Bronchus fibroblast of lung (primary cell): ENCODE results near the gene RPS19. TPM values are rescaled to one million over a fixed set of nuclear protein-coding genes. Genes with fewer than 3 reads are reported as not detected.

ENCODE experiments used
- total RNA-seq: library from RNA; depleted of rRNA; stranded (reverse); fragments of >200 nt; gene quantifications from 2 replicates; pipeline ENCODE4 v1.2.3, GENCODE V29; 2015

The RPS19 gene
- total RNA-seq, result 1,890 and 2,099 TPM in 2 replicates

GRCh38 chr19:41859618-41860418 lies at the start of gene RPS19:
RPS19 (plus strand) TSS chr19:41860255; CDS start chr19:41860775, 520 bp downstream.

GRCh38 chr19:41844601-41845000 lies 15.5 kb upstream of the RPS19 start, which contains the start of gene LYPD4:
LYPD4 (minus strand) TSS chr19:41844683; CDS start chr19:41839285, 5,398 bp downstream.

DNA sequence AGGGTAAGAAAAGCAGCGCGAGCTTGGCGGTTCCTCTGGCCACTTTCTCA lies 15.2 kb upstream of the RPS19 start, which contains the start of gene DMRTC2:
Gene DMRTC2 (plus strand): TSS at position 42 of the 50 bp plus-strand sequence. CDS start 2,387 bp downstream, outside the sequence.

GRCh38 chr19:41876847-41877832 lies 17.1 kb downstream of the RPS19 start, which contains the start of gene CD79A:
CD79A (plus strand) TSS chr19:41877279; CDS start chr19:41877305, 26 bp downstream.

DNA sequence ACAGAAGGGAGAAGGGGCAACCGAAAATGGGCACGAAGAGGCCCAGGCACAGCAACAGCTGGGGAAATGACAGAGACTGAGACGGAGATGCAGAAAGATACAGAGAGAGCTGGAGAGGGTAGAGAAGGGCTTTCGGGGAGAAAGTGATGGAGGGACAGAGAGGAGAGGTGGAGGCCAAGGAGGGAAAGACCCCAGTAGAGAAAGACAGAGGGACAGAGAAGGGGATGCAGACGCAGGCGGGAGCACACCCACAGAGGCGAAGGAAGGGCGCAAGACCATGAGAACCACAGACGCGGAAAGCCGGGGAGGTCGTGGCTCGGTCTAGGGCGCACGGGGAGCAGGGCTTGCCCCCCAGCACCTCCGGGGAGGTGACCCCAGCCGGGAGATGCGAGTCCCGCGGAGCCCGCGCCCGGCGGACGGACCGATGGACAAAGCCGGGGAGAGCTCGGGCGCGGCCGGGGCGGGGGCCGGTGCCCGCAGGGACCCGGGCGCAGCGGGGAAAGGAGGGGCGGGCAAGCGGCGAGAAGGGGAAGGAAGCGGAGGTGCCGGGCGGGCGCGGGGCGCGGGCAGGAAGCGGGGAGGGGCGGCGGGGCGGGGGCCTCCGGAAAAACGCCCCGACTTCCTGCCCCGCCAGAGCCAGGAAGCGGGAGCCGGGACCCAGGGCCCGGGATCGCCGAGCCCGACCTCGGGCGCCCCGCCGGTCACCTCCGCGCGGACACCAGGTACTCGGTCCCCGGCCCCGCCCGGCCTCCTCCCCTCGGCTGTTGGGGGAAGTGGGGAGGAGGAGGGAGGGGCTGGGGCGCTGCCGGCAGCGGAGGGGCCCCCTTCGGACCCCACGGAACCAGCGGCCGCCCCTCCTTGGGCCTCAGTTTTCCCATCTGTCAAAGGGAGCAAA lies 22.8 kb downstream of the RPS19 start, which contains the start of gene ARHGEF1:
Gene ARHGEF1 (plus strand): TSS at position 617 of the 895 bp plus-strand sequence. CDS start 4,899 bp downstream, outside the sequence.

Other genes with a start within 250 kb of the RPS19 start
- not detected in 2 replicates for gene CEACAM4, start 233.2 kb upstream of the RPS19 start, total RNA-seq
- not detected in 2 replicates for gene CEACAM7, start 172.0 kb upstream of the RPS19 start, total RNA-seq
- gene CEACAM5, start 151.6 kb upstream of the RPS19 start, total RNA-seq, result not detected in 2 replicates
- not detected in 2 replicates for gene CEACAM6, start 104.7 kb upstream of the RPS19 start, total RNA-seq
- gene CEACAM3, start 63.7 kb upstream of the RPS19 start, total RNA-seq, result not detected in 2 replicates
- gene LYPD4, start 15.6 kb upstream of the RPS19 start, total RNA-seq, result not detected in 2 replicates
- not detected in 2 replicates for gene DMRTC2, start 15.2 kb upstream of the RPS19 start, total RNA-seq
- gene CD79A, start 17.0 kb downstream of the RPS19 start, total RNA-seq, result under 0.01 and 0.45 TPM in 2 replicates
- gene ARHGEF1, start 22.9 kb downstream of the RPS19 start, total RNA-seq, result 54.0 and 56.3 TPM in 2 replicates
- under 0.01 TPM in 2 replicates for gene ERFL, start 68.2 kb downstream of the RPS19 start, total RNA-seq
- 280 and 302 TPM in 2 replicates for gene RABAC1, start 99.1 kb downstream of the RPS19 start, total RNA-seq
- 0.15 and 0.17 TPM in 2 replicates for gene ATP1A3, start 134.0 kb downstream of the RPS19 start, total RNA-seq
- 0.34 and 1.0 TPM in 2 replicates for gene GRIK5, start 210.0 kb downstream of the RPS19 start, total RNA-seq
- 16.3 and 16.4 TPM in 2 replicates for gene ZNF574, start 215.9 kb downstream of the RPS19 start, total RNA-seq